ENCODE results near the gene SLIT3.

The SLIT3 gene

GRCh38 chr5:169089343-169089742, 211.6 kb downstream of the SLIT3 start:
- POLR2A ChIA-PET, result no interaction called here
- H3K9me3 ChIP-seq (ENCODE audit: control insufficient read depth, insufficient read depth, low read depth, low read length), result no peaks in the 10 kb centered on the region
- CTCF ChIA-PET, result interaction anchor here (0.6 to 0.7 kb wide), 2 partner anchors 98 to 102 kb away, joined by 3 to 5 read pairs; no protein-coding TSS in a partner anchor
- no peak overlapping the region for H3K27ac ChIP-seq (ENCODE audit: extremely low read depth, low read depth, low read length)
- 0 out of 2 replicates have a peak, but pooled peaks cover 8% of the 10 kb centered on the region for H3K4me1 ChIP-seq (ENCODE audit: control insufficient read depth, insufficient read depth, low read length)
- H3K4me3 ChIP-seq (ENCODE audit: low read depth, low read length), result no peak overlapping the region
- H3K36me3 ChIP-seq (ENCODE audit: control insufficient read depth in 2 of 2, insufficient read depth in 1 of 2, low read length in 2 of 2), result no peaks in the 10 kb centered on the region
- TF ChIP-seq CTCF (tag by site-specific recombination; IDR thresholded peaks at IDR 0.05) (no peak), BCL11B (tag by site-specific recombination; IDR thresholded peaks at IDR 0.05; ENCODE audit: low read depth) (no peak), ZNF776 (tag by site-specific recombination; IDR thresholded peaks at IDR 0.05; ENCODE audit: borderline replicate concordance) (no peak), ZNF560 (tag by site-specific recombination; IDR thresholded peaks at IDR 0.05; ENCODE audit: borderline replicate concordance) (no peak)
- TF ChIP-seq, protein P1, sequence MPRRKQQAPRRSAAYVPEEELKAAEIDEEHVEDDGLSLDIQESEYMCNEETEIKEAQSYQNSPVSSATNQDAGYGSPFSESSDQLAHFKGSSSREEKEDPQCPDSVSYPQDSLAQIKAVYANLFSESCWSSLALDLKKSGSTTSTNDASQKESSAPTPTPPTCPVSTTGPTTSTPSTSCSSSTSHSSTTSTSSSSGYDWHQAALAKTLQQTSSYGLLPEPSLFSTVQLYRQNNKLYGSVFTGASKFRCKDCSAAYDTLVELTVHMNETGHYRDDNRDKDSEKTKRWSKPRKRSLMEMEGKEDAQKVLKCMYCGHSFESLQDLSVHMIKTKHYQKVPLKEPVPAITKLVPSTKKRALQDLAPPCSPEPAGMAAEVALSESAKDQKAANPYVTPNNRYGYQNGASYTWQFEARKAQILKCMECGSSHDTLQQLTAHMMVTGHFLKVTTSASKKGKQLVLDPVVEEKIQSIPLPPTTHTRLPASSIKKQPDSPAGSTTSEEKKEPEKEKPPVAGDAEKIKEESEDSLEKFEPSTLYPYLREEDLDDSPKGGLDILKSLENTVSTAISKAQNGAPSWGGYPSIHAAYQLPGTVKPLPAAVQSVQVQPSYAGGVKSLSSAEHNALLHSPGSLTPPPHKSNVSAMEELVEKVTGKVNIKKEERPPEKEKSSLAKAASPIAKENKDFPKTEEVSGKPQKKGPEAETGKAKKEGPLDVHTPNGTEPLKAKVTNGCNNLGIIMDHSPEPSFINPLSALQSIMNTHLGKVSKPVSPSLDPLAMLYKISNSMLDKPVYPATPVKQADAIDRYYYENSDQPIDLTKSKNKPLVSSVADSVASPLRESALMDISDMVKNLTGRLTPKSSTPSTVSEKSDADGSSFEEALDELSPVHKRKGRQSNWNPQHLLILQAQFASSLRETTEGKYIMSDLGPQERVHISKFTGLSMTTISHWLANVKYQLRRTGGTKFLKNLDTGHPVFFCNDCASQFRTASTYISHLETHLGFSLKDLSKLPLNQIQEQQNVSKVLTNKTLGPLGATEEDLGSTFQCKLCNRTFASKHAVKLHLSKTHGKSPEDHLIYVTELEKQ (tag by site-specific recombination; IDR thresholded peaks at IDR 0.05; ENCODE audit: borderline replicate concordance), result no peak

DNA sequence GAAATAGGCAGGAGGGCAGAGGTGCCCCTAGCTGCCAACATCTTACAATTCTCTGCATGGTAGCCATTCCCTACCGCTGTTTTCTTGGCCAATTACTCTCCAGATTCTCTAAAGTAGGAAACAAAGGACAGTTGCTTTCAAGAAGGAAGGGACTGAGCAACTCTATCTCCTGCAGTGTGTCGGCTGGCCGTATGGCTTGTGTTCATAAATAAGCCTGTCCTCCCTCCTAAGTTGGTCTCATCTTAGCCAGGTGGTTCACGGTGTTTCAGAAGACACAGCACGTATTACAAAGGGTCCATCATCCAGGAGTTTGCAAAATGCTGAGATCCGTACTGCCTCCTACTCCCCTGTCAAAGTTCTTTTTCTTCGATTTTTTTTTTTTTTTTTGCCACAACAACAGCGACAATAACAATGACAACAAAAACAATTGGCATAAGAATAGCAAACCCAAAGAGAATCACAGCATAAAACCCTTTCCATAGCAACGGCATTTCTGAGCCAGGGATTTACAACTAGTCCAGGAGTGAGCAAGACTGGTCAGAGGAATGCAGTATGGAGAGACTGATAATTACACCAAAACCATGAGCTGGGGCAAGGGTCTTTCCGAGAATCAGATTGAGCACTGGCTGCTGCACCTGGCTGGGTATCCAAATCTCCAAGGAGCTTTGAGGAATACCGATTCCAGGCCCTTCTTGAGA, 212.8 kb downstream of the SLIT3 start:
- Histone ChIP-seq H3K4me1 (ENCODE audit: control insufficient read depth, insufficient read depth, low read length) (0 out of 2 replicates have a peak, but pooled peaks cover 8% of the 10 kb centered on the region), H3K36me3 (ENCODE audit: control insufficient read depth in 2 of 2, insufficient read depth in 1 of 2, low read length in 2 of 2) (no peaks in the 10 kb centered on the region), H3K9me3 (ENCODE audit: control insufficient read depth, insufficient read depth, low read depth, low read length) (no peaks in the 10 kb centered on the region), H3K27ac (ENCODE audit: extremely low read depth, low read depth, low read length) (no peak overlapping the region), H3K4me3 (ENCODE audit: low read depth, low read length) (no peak overlapping the region)
- ChIA-PET POLR2A (no interaction called here), CTCF (no interaction called here)
- TF ChIP-seq ZNF777 (tag by site-specific recombination; IDR thresholded peaks at IDR 0.05; ENCODE audit: borderline replicate concordance) (no peak), ZNF558 (tag by site-specific recombination; IDR thresholded peaks at IDR 0.05) (no peak), CTCF (tag by site-specific recombination; IDR thresholded peaks at IDR 0.05) (no peak), ZNF580 (tag by site-specific recombination; IDR thresholded peaks at IDR 0.05) (no peak), SP3 (tag by site-specific recombination; IDR thresholded peaks at IDR 0.05) (no peak), ZNF792 (tag by site-specific recombination; IDR thresholded peaks at IDR 0.05) (no peak), ZNF274 (IDR thresholded peaks at IDR 0.05; ENCODE audit: low read length) (no peak), ZNF274 (tag by site-specific recombination; IDR thresholded peaks at IDR 0.05; ENCODE audit: borderline replicate concordance) (no peak), ZFP41 (tag by site-specific recombination; IDR thresholded peaks at IDR 0.05; ENCODE audit: borderline replicate concordance) (no peak)
